Gastroesophageal sphincter (tissue), 3 donors: ENCODE results near the gene GPR183.

Source experiments
- CTCF ChIP-seq, 4 experiments: fragments of 200-600 bp in 2 of 4; fragments of 450-650 bp in 2 of 4; sonication (generic) in 1 of 4; IDR thresholded peaks; one replicate each; pipeline ENCODE4 v1.5.1; 2017 to 2019; ENCODE audit warnings: antibody characterized with exemption in 4 of 4, mild to moderate bottlenecking in 2 of 4, moderate library complexity in 2 of 4
- POLR2A ChIP-seq, 2 donors: fragments of 450-650 bp; IDR thresholded peaks; one replicate each; pipeline ENCODE4 v1.6.1; 2017; ENCODE audit warnings: antibody characterized with exemption in 2 of 2, mild to moderate bottlenecking in 2 of 2, moderate library complexity in 1 of 2
- POLR2AphosphoS5 ChIP-seq: sonication (generic); formaldehyde crosslinking; IDR thresholded peaks from one replicate; pipeline ENCODE4 v1.6.1; 2017; ENCODE audit warnings: antibody characterized with exemption

- TF ChIP-seq CTCF (IDR thresholded peaks at IDR 0.05) (no peak), POLR2A (IDR thresholded peaks at IDR 0.05) (no peak), POLR2AphosphoS5 (no peak)
Observed at GRCh38 chr13:99295488-99296252, 11.5 kb downstream of the GPR183 start.
